HG02973 (cell line): ENCODE measurements around the gene TAOK1.
"Not testable (repeated sequence)": the region's sequence is repeated elsewhere in the genome, so short reads cannot be mapped to it uniquely, and the experiment has no call there.

Experiments
- ATAC-seq: cut with Tn5 transposase; IDR thresholded peaks from one replicate; pipeline ENCODE4 v1.9.1; 2021; ENCODE audit warnings: moderate library complexity; ENCODE audit not compliant: unreplicated experiment

TAOK1 gene

DNA sequence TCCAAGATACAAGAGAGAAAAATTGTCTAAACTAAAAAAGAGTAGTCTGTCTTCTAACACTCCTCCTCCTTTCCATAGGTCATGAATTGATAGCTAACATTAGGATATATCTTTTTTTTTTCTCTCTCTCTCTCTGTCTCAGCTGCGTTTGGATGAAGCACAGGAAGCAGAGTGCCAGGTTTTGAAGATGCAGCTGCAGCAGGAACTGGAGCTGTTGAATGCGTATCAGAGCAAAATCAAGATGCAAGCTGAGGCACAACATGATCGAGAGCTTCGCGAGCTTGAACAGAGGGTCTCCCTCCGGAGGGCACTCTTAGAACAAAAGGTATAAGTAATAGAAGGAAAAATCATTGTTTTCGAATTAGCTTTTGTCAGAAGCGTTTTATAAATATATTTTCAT, 143.8 kb downstream of the TAOK1 start:
- ATAC-seq = no peak

DNA sequence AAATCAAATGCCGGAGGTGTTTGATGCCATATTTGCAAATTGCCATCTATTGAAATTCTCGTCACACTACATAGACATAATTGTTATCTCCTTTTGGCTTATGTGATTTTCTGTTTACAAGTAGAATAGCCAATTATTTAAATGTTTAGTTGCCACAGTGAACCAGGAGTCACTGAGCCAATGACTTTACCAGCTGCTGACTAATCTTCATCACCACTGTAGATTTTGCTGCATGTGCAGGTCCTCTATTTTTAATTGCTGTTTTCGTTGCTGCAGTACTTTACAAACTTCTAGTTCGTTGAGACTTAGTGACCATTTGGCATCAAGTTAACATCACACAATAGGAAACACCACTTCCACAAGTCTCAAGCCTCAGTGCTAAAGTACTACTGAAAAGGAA, 153.9 kb downstream of the TAOK1 start:
- no peak for ATAC-seq

GRCh38 chr17:29546085-29546484, 155.9 kb downstream of the TAOK1 start:
- ATAC-seq = no peak

DNA sequence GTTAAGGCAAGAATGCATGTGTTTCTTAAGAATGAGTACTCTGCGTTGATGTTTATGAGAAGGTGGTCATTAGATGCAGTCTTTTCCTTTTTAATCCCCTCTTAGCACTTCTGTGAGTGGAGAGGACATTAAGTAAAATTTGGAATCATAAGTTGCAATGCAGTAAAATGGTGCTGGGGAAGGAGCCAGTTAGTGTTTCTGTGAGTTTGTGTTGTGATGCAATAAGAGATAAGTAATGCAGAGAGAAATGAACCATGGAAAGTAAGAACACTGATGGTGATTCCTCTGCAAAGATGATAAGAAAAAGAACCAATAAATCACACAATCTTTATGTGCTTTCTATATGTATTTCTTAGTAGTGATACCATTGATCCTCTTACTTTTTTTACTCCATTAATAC, 156.7 kb downstream of the TAOK1 start:
- no peak for ATAC-seq

DNA sequence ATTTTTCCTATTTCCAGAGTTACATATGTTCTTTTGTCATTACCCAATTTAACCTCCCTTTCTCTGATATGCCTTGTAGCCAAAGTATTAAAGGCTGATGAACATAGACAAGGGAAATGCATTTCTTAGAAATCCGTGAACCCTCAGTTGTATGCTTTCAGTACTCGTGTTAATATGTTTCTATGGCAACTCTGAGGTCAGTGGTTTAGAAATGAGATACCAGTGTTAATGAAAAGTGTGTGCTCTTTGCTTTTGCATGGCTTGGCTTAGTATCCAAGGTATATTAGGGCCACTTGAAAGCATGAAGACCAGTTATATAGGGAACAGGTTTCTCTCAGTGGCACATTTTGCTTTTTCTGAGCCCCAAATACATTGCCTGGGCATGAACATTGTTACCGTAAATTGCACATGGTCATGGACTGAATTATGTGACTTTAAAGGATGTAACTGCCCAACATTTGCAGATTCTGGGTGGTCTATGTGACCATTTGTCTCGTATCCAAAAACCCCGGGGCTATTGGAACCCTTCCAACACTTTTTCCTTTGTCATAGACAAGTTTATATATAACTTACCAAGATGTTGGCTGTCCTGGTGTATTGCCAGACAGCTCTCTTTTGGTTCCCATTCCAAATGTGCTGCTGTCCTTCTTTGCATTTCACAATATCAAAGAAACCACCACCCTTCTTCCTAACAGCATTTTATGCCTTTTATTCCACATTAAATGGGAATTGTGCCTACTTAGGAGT, 159.2 kb downstream of the TAOK1 start:
- no peak for ATAC-seq

DNA sequence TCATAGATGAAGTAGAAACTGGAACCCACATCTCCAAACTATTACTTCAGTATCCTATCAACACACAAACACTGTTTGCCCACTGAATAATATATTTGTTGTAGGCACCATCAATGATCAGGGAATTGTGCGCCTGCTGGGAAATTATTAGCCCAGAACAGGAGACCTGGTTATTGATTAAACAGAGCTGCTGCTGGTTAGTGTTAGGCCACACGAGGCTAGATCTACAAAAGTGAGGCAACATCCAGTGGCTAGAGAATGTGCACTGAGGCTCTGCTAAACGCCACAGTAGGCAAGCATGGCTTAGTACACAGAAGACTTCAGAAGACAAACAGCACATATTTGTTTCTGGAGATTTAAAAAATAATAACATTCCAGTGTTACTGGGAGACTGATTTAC, 165.7 kb downstream of the TAOK1 start:
- no peak for ATAC-seq

- ATAC-seq = no peak
Measured at GRCh38 chr17:29557085-29557738, 167.0 kb downstream of the TAOK1 start.

DNA sequence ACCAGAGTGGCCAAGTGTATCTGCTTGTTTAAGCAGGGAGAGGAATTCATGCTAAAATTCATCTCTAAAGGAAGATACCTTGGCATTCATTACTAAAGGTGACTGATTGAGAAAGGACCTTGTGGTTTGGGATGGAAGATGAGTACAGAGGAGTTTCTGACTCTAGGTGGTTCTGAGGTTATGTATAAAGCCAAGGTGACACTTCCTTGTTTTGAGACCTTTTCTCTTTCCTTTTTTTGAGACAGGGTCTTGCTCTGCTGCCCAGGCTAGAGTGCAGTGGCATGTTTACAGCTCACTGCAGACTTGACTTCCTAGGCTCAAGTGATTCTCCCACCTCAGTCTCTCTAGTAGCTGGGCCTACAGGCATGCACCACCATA, 167.6 kb downstream of the TAOK1 start:
- ATAC-seq = no peak

DNA sequence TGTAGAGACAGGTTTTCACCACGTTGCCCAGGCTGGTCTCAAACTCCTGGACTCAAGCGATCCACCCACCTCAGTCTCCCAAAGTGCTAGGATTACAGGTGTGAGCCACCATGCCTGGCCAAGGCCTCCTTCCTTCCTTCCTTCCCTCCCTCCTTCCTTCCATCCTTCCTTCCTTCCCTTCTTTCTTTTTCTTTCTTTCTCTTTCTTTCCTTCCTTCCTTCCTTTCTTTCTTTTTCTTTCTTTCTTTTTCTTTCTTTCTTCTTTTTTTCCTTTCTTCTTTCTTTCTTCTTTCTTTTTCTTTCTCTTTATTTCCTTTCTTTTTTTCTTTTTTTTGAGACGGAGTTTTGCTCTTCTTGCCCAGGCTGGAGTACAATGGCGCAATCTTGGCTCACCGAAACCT, 168.0 kb downstream of the TAOK1 start:
- not testable (repeated sequence) for ATAC-seq

- ATAC-seq = no peak
Measured at GRCh38 chr17:29559640-29560039, 169.5 kb downstream of the TAOK1 start.

- no peak for ATAC-seq
Measured at GRCh38 chr17:29560316-29560715, 170.2 kb downstream of the TAOK1 start.

DNA sequence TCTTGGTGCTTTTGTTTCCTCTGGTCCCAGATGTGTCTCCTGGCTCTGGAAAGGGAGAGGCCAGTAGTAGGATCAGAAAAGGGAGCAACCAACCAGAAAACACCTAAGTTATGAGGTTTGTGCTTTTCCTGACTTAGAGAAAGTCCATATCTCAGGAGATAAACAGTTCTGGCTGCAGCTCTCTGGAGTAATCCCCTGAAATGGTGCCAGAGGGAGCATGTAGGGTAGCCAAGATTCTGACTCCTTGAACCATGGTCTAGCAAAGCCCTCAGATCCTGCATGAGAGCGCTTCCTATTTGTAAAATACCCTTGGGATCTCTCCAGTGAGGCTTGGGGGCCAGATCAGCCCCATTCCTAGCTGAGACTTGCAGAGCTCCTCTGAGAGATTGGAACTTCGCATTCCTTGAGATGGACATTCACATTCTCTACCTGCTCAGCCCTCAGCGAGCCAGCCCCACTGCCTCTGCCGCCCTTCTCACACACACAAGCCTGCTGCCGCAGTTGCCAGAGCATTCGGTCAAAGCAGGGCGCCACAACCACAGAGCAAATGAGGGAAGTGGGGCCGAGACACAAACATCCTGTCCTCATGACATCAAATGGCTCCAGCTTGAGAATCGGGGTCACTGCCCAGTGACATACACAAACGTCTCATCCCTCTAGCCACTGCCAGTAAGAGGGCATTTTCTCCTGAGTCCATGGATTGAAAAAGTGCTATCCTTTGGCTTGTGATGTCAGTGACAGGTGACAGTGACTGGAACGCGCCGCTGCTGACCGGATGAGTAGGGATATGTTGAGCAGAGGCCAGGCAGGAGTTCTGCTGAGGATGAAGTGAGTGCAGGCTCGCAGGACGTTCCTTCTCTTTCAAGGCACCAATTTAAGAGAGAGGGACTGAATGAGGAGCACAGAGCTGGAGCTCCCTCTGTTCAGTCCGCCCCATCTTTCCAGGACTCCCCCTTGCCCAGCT, 171.7 kb downstream of the TAOK1 start:
- ATAC-seq = no peak

DNA sequence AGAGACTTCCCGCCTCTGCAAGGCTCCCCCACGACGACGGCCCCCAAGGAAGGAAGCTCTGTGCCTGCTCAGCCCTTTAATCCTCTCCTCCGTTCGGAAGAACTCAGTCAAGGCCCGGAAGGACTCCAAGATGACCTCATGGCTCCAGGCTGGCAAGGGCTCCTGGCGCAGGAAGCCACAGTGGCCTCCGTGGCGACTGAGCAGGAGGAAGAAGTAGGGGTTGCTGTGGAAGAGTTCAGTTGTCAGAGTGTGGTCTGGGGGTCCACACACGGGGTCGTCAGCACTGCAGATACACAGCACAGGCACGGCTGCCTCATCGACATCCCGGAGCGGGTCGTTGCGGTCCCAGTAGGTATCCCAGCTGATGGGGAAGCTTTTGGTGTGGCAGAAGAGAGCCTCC, 172.5 kb downstream of the TAOK1 start:
- no peak for ATAC-seq

DNA sequence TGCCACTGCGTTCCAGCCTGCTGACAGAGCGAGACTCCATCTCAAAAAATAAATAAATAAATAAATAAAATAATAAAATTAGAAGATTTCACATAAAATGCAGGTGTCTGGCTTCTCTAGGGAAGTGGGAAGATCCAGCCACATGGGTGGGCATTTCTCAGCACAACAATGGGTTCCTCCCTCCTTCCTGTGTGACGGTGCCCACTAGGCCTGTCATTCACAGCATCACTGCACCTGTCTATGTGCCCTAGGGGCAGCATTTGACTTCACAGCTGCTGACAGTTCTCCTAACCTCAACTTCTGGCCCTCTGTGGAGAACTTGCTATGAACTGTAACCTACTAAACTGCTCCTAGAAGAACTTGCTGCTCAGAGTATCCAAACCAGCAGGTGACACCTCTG, 173.7 kb downstream of the TAOK1 start:
- no peak for ATAC-seq

DNA sequence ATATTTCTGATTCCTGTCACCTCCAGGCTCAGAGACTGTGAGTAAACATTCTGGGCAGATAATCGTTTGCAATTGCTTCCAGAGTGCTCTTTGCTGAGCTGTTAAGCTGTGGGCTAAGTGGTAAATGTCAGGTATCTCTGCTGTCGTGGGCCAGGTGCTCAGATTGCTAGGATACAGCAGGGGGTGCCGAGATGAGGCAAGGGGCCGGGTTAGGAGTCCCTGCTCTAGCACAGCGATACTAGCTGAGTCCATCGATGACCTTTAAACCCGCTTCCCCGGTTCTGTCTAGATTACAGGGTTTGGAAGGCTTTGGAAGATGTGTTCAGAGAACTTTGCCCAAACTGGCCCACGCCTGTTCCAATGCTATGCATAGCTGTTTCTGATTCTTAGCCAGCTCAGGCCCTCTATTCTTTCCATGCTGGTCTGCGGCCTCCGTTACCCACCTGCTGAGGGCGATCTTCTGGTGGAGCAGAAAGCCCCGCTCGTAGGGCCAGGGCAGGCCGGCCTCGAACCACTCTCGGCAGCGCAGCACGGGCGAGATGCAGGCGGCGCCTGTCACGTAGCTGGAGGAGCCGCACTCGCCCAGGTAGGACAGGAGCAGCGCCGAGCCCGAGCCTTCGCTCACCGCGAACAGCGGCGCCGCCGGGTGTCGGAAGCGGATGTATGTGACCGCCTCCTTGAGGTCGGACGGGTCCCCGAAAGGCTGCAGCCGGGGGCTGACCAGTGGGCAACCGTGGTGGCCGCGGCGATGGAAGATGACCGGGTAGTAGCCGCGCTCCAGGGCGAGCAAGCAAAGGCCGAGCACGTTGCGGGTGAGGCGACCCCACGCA, 175.7 kb downstream of the TAOK1 start:
- no peak for ATAC-seq

GRCh38 chr17:29566473-29567303, 176.5 kb downstream of the TAOK1 start, which contains the start of gene ABHD15:
TSS of gene ABHD15 (minus strand) at chr17:29567037. CDS start at chr17:29566966, 71 bp downstream.
- peak; percentile 29 for ATAC-seq

- peak; percentile 7 for ATAC-seq
Measured at GRCh38 chr17:29567304-29567553, 177.1 kb downstream of the TAOK1 start.

DNA sequence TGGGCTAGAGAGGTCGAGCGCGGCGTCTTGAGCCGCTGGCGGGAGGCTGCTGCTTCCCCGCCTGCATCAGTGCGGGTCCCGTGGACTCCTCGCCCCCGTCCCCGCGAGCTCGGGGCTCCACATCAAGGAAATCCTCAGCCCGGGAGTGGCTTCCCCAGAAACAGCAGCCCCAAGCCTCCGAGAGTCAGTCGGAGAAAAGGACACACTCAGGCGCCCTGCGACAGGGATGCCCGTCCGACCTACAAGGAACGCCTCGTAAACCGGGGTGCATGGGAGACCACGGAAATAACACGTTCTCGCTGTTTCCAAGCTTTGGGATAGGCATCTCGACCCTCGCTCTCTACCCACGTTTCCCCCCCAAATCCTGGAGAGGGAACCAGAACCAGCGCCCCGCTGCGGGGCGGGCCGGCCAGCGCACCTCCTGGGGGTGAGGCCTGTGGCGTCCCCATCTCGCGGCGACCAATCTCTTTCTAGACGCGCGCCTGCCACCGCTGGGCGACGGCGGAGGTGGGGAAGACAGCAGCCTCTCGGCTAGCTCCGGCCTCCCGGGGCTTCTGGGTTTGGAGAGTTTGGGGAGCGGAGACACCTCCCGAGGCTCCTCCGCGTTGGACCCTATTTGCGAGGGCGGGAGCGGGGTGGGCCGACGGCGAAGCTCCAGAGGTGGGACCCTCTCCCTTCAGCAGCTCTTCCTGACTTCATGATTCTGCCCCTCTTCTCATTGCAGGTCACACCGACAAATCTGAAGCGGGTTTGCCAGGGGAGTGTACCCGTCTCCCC, 177.6 kb downstream of the TAOK1 start:
- peak; percentile 38 for ATAC-seq
